ENCODE data around the gene PRDM5. TPM values are rescaled to one million over a fixed set of nuclear protein-coding genes. Genes with fewer than 3 reads are reported as not detected.

The PRDM5 gene
- total and polyA plus RNA-seq, 5 donors: 2.4 to 20.3 (median 16.5) TPM

DNA sequence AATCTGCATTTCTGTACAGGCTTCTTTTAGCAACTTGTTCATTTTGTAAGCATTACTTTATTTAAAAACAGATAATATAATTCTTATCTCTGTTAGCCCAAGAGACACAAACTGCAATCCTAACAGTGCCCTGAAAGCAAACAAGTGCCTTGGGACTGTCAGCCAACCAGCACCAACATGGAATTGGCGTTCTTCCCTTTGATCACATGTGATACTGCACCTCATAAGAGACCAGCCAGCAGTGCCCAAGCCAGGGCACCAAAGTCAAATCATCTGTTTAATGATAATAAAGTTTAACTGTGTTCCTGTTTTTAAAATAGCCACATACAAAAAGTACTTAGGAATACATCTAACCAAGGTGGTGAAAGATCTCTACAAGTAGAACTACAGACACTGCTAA is 223.2 kb downstream of the PRDM5 start:
- DNase-seq (peak in 2 of 3 donors; percentile 49 to 54), ATAC-seq (peak; percentile 37 to 87)
- Histone ChIP-seq H3K9me3 (ENCODE audit: control insufficient read depth, low read length) (no peaks in the 10 kb centered on the region), H3K27ac (ENCODE audit: low read length) (no peak overlapping the region), H3K4me3 (ENCODE audit: low read length) (no peak overlapping the region), H3K27me3 (ENCODE audit: control insufficient read depth, insufficient read depth) (no peaks in the 10 kb centered on the region), H3K4me1 (ENCODE audit: control insufficient read depth, insufficient read depth, low read length) (no peaks in the 10 kb centered on the region)
- intact Hi-C loops (cut with DNase I): no loop called here
- 76% methylated on average over 1 of the region's 1 CpG for WGBS

GRCh38 chr4:120694973-120695372 is 227.6 kb downstream of the PRDM5 start:
- ATAC-seq (no peak), DNase-seq (no peak)
- 29% methylated on average over 2 of the region's 2 CpGs for WGBS

GRCh38 chr4:120693816-120694215 is 228.7 kb downstream of the PRDM5 start:
- no peak overlapping the region for H3K4me3 ChIP-seq (ENCODE audit: low read length)
- H3K9me3 ChIP-seq (ENCODE audit: control insufficient read depth, low read length): no peaks in the 10 kb centered on the region
- H3K4me1 ChIP-seq (ENCODE audit: control insufficient read depth, insufficient read depth, low read length): no peaks in the 10 kb centered on the region
- intact Hi-C loops (cut with DNase I): no loop called here
- H3K27me3 ChIP-seq (ENCODE audit: control insufficient read depth, insufficient read depth): no peaks in the 10 kb centered on the region
- ATAC-seq (no peak), DNase-seq (no peak)
- H3K27ac ChIP-seq (ENCODE audit: low read length): no peak overlapping the region

More at GRCh38 chr4:120694973-120695372, 227.6 kb downstream of the PRDM5 start:
- Histone ChIP-seq H3K9me3 (ENCODE audit: control insufficient read depth, low read length) (no peaks in the 10 kb centered on the region), H3K27me3 (ENCODE audit: control insufficient read depth, insufficient read depth) (no peaks in the 10 kb centered on the region), H3K4me1 (ENCODE audit: control insufficient read depth, insufficient read depth, low read length) (no peaks in the 10 kb centered on the region), H3K27ac (ENCODE audit: low read length) (no peak overlapping the region), H3K4me3 (ENCODE audit: low read length) (no peak overlapping the region)
- intact Hi-C loops (cut with DNase I): no loop called here

DNA sequence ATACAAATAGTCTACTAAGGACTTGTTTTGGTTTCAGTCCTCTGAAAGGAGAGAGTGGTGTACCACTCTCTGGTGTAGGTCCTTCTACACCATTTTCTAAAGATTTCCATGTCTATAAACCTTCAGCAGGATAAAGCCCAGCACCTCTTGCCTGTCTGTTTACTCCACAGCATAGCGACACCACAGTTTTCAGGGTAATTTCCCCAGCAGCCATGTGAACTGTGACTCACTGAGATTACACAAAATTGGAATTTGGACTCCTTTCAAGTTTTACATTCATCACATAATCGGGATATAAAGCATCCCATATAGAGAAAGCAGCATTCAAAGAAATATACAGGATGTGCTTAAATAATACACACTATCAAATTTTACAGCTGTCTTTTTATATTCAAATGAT is 229.6 kb downstream of the PRDM5 start:
- DNase-seq: peak in 1 of 3 donors; percentile 17
- Histone ChIP-seq H3K4me3 (ENCODE audit: low read length) (no peak overlapping the region), H3K27ac (ENCODE audit: low read length) (no peak overlapping the region), H3K4me1 (ENCODE audit: control insufficient read depth, insufficient read depth, low read length) (no peaks in the 10 kb centered on the region), H3K27me3 (ENCODE audit: control insufficient read depth, insufficient read depth) (no peaks in the 10 kb centered on the region), H3K9me3 (ENCODE audit: control insufficient read depth, low read length) (no peaks in the 10 kb centered on the region)
- WGBS: 28% methylated on average over 2 of the region's 2 CpGs
- intact Hi-C loops (cut with DNase I): no loop called here
- ATAC-seq: no peak

- no peak for ATAC-seq
- intact Hi-C loops (cut with DNase I): no loop called here
Measured at GRCh38 chr4:120691536-120691935, 231.0 kb downstream of the PRDM5 start.

DNA sequence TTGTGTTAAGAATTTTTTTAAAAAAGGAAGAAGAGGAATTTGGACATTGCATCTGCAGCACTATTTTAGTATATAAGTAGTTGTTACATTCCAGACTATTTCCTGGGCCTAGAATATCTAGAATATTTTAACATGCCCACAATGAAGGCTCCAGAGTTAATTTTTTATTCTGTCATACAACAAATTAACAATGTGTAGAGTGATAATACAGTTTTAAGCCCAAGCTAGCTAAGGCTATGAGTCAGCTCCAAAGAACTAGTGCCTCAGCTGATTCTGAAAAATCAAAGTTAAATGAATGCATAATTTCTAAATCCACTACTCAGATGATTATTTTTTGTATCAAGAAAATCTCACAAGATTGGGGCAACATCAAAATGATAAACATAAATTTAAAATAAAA is 231.4 kb downstream of the PRDM5 start:
- H3K4me1 ChIP-seq (ENCODE audit: control insufficient read depth, insufficient read depth, low read length): no peaks in the 10 kb centered on the region
- H3K27ac ChIP-seq (ENCODE audit: low read length): no peak overlapping the region
- H3K4me3 ChIP-seq (ENCODE audit: low read length): no peak overlapping the region
- no peak for ATAC-seq
- no peaks in the 10 kb centered on the region for H3K27me3 ChIP-seq (ENCODE audit: control insufficient read depth, insufficient read depth)
- intact Hi-C loops (cut with DNase I): no loop called here
- no peaks in the 10 kb centered on the region for H3K9me3 ChIP-seq (ENCODE audit: control insufficient read depth, low read length)
- DNase-seq: no peak

More at GRCh38 chr4:120691536-120691935, 231.0 kb downstream of the PRDM5 start:
- Histone ChIP-seq H3K27ac (ENCODE audit: low read length) (no peak overlapping the region), H3K4me1 (ENCODE audit: control insufficient read depth, insufficient read depth, low read length) (no peaks in the 10 kb centered on the region), H3K4me3 (ENCODE audit: low read length) (no peak overlapping the region), H3K9me3 (ENCODE audit: control insufficient read depth, low read length) (no peaks in the 10 kb centered on the region), H3K27me3 (ENCODE audit: control insufficient read depth, insufficient read depth) (no peaks in the 10 kb centered on the region)
- no peak for DNase-seq

DNA sequence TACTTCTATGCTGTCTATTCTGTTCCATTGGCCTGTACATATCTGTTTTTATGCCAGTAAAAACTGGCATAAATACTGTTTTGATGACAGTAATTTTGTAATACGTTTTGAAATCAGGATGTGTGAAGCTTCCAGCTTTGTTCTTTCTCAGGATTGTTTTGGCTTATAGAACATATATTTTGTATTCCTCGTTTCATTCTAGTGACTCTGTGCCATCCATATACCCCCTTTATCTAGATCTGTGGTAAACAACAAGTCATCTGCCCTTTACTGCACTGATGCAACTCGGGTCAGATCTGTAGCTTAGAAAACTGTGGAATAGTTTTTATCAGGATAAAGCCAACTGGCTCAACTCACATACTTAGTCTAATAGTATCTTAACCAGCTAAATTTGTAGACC is 233.7 kb downstream of the PRDM5 start:
- H3K27me3 ChIP-seq (ENCODE audit: control insufficient read depth, insufficient read depth): no peaks in the 10 kb centered on the region
- no peaks in the 10 kb centered on the region for H3K9me3 ChIP-seq (ENCODE audit: control insufficient read depth, low read length)
- H3K4me3 ChIP-seq (ENCODE audit: low read length): no peak overlapping the region
- 71% methylated on average over 3 of the region's 3 CpGs for WGBS
- DNase-seq (no peak), ATAC-seq (no peak)
- H3K27ac ChIP-seq (ENCODE audit: low read length): no peak overlapping the region
- H3K4me1 ChIP-seq (ENCODE audit: control insufficient read depth, insufficient read depth, low read length): no peaks in the 10 kb centered on the region
- intact Hi-C loops (cut with DNase I): no loop called here

DNA sequence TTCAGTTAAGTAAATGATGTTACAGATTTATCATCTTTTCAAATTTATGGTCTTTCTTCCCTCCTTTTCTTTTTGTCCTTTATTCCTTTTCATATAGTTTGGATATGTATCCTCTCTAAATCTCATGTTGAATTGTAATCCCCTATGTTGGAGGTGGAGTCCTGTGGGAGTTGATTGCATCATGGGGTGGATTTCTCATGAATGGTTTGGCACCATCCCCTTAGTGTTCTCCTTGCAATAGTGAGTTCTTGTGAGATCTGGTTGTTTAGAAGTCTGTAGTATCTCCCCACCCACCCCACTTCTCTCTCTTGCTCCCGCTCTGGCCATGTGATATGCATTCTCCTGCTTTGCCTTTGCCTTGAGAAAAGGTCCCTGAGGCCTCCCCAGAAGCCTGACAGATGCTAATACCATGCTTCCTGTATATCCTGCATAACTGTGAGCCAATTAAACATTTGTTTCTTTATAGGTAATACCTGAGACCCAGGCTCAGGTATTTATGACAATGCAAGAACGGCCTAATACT is 236.7 kb downstream of the PRDM5 start:
- intact Hi-C loops (cut with DNase I): no loop called here
- Histone ChIP-seq H3K4me1 (ENCODE audit: control insufficient read depth, insufficient read depth, low read length) (no peaks in the 10 kb centered on the region), H3K27me3 (ENCODE audit: control insufficient read depth, insufficient read depth) (no peaks in the 10 kb centered on the region), H3K4me3 (ENCODE audit: low read length) (no peak overlapping the region), H3K27ac (ENCODE audit: low read length) (no peak overlapping the region), H3K9me3 (ENCODE audit: control insufficient read depth, low read length) (no peaks in the 10 kb centered on the region)
- DNase-seq (no peak), ATAC-seq (no peak)
- 94% methylated on average over 2 of the region's 2 CpGs for WGBS

- Histone ChIP-seq H3K4me1 (ENCODE audit: control insufficient read depth, insufficient read depth, low read length) (no peaks in the 10 kb centered on the region), H3K27me3 (ENCODE audit: control insufficient read depth, insufficient read depth) (no peaks in the 10 kb centered on the region), H3K27ac (ENCODE audit: low read length) (no peak overlapping the region), H3K4me3 (ENCODE audit: low read length) (no peak overlapping the region), H3K9me3 (ENCODE audit: control insufficient read depth, low read length) (no peaks in the 10 kb centered on the region)
- intact Hi-C loops (cut with DNase I): no loop called here
- ATAC-seq: no peak
- WGBS: 63% methylated on average over 6 of the region's 6 CpGs
- no peak for DNase-seq
Measured at GRCh38 chr4:120683897-120684540, 238.5 kb downstream of the PRDM5 start.

- H3K9me3 ChIP-seq (ENCODE audit: control insufficient read depth, low read length): no peaks in the 10 kb centered on the region
- no peaks in the 10 kb centered on the region for H3K4me1 ChIP-seq (ENCODE audit: control insufficient read depth, insufficient read depth, low read length)
- no peak overlapping the region for H3K27ac ChIP-seq (ENCODE audit: low read length)
- intact Hi-C loops (cut with DNase I): no loop called here
- H3K27me3 ChIP-seq (ENCODE audit: control insufficient read depth, insufficient read depth): no peaks in the 10 kb centered on the region
- 84% methylated on average over 3 of the region's 3 CpGs for WGBS
- DNase-seq (no peak), ATAC-seq (no peak)
- H3K4me3 ChIP-seq (ENCODE audit: low read length): no peak overlapping the region
Measured at GRCh38 chr4:120682981-120683380, 239.5 kb downstream of the PRDM5 start.

DNA sequence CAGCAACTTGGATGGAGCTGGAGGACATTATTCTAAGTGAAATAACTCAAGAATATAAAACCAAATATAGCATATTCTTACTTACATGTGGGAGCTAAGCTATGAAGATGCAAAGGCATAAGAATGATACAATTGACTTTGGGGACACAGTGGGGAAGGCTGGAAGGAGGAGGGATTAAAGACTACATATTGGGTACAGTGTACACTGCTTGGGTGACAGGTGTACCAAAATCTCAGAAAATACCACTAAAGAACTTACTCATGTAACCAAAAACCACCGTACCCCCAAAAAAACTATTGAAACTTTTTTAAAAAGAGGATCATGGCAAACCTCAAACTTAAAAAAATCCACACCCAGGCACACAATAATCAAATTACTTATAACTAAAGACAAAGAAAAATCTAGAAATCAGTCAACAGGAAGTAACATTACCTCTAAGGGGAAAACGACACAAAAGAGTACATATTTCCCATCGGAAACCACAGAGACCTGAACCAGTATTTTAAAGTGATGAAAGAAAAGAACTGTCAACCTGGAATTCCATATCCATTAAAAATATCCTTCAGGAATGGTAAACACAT is 241.8 kb downstream of the PRDM5 start:
- Histone ChIP-seq H3K27ac (ENCODE audit: low read length) (no peak overlapping the region), H3K4me1 (ENCODE audit: control insufficient read depth, insufficient read depth, low read length) (no peaks in the 10 kb centered on the region), H3K4me3 (ENCODE audit: low read length) (no peak overlapping the region), H3K9me3 (ENCODE audit: control insufficient read depth, low read length) (no peaks in the 10 kb centered on the region), H3K27me3 (ENCODE audit: control insufficient read depth, insufficient read depth) (no peaks in the 10 kb centered on the region)
- ATAC-seq: no peak
- WGBS: 69% methylated on average over 3 of the region's 3 CpGs
- intact Hi-C loops (cut with DNase I): no loop called here
- no peak for DNase-seq
